Measurements from ENCODE around the gene ZIC1.

ZIC1 gene

DNA sequence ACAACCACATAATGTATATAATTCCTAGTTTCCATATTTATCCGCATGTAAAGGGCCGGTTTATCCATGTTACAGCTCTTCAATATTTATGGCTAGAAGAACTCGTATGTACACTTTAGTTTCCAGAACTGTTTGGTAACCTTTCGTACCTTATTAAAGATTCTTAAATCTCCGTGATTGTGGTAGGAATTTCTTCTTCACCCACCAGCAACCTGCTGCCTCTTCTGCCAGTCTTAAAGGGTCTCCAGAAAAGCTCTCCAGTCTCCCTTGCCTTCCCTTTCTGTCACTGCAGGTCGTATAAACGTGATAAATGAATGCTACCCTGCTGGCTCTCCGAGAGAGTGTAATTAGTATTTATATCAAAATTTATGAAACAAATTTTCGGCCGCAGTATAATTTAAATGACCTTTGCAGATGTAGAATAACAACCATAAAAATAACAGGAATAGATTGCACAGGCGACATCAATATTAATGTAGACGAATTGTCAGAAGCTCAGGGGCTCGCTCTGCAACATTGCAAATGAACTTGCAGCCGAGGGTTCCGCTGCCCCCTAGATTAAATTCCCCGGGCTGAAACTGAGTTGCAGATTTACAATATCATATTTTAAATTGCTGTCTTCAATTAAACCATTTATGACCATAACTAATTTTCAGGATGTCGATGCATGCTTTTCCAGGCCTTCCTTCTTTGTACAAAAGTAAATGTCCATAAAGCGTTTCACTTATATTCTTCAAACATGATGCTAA lies 5.4 kb downstream of the ZIC1 start:
- Histone ChIP-seq H3K4me3 (replicated peaks; ENCODE audit: insufficient read depth, low read length) (no peak overlapping the region), H3K27ac (replicated peaks) (no peak overlapping the region), H3K27me3 (ENCODE audit: insufficient read depth, poor library complexity, severe bottlenecking) (peaks cover 73% of the 10 kb centered on the region)
- no peak for TF ChIP-seq GABPA (IDR thresholded peaks at IDR 0.05; ENCODE audit: low read depth)
- TF ChIP-seq, protein P1, sequence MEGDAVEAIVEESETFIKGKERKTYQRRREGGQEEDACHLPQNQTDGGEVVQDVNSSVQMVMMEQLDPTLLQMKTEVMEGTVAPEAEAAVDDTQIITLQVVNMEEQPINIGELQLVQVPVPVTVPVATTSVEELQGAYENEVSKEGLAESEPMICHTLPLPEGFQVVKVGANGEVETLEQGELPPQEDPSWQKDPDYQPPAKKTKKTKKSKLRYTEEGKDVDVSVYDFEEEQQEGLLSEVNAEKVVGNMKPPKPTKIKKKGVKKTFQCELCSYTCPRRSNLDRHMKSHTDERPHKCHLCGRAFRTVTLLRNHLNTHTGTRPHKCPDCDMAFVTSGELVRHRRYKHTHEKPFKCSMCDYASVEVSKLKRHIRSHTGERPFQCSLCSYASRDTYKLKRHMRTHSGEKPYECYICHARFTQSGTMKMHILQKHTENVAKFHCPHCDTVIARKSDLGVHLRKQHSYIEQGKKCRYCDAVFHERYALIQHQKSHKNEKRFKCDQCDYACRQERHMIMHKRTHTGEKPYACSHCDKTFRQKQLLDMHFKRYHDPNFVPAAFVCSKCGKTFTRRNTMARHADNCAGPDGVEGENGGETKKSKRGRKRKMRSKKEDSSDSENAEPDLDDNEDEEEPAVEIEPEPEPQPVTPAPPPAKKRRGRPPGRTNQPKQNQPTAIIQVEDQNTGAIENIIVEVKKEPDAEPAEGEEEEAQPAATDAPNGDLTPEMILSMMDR (IDR thresholded peaks at IDR 0.05; ENCODE audit: insufficient read depth, low read length), result no peak
- TF ChIP-seq SPI1 (IDR thresholded peaks at IDR 0.05; ENCODE audit: borderline replicate concordance, low read depth), result no peak
- no peak for TF ChIP-seq REST (IDR thresholded peaks at IDR 0.05; ENCODE audit: insufficient replicate concordance, low read depth)
- no peak for DNase-seq (ENCODE audit: low read depth in 1 of 2, low spot score in 1 of 2)

GRCh38 chr3:147415286-147415685 lies 6.1 kb downstream of the ZIC1 start:
- no peak for TF ChIP-seq REST (IDR thresholded peaks at IDR 0.05; ENCODE audit: insufficient replicate concordance, low read depth)
- TF ChIP-seq, protein P1 (IDR thresholded peaks at IDR 0.05; ENCODE audit: insufficient read depth, low read length), result no peak
- TF ChIP-seq POLR2AphosphoS5 (IDR thresholded peaks at IDR 0.05; ENCODE audit: low read depth), result no peak
- TF ChIP-seq SPI1 (IDR thresholded peaks at IDR 0.05; ENCODE audit: borderline replicate concordance, low read depth), result no peak
- TF ChIP-seq GABPA (IDR thresholded peaks at IDR 0.05; ENCODE audit: low read depth), result no peak
- Histone ChIP-seq H3K4me3 (replicated peaks; ENCODE audit: insufficient read depth, low read length) (no peak overlapping the region), H3K27me3 (ENCODE audit: insufficient read depth, poor library complexity, severe bottlenecking) (peaks cover 76% of the 10 kb centered on the region), H3K27ac (replicated peaks) (no peak overlapping the region)
- no peak for DNase-seq (ENCODE audit: low read depth in 1 of 2, low spot score in 1 of 2)

DNA sequence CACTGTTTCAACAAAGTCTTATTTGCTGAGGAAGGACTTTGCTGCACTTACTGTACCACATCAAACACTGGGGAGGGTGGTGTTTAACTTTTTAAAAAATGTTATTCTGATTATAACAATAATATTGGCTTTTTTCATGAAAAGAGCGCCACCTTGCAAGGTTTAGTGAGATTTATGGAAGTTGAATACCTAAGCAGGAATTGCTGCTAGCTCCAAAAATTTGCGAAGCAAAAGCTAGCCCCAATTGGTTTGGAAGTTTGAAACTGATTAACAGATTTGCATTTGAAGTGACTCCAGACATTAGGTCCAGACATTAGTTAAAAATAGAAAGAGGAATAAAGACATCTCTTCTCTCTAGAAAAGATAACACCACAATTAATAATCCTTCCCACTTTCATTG lies 6.7 kb downstream of the ZIC1 start:
- Histone ChIP-seq H3K27ac (replicated peaks) (no peak overlapping the region), H3K4me3 (replicated peaks; ENCODE audit: insufficient read depth, low read length) (no peak overlapping the region), H3K27me3 (ENCODE audit: insufficient read depth, poor library complexity, severe bottlenecking) (peaks cover 75% of the 10 kb centered on the region)
- TF ChIP-seq POLR2AphosphoS5 (IDR thresholded peaks at IDR 0.05; ENCODE audit: low read depth) (no peak), REST (IDR thresholded peaks at IDR 0.05; ENCODE audit: insufficient replicate concordance, low read depth) (no peak), SPI1 (IDR thresholded peaks at IDR 0.05; ENCODE audit: borderline replicate concordance, low read depth) (no peak), GABPA (IDR thresholded peaks at IDR 0.05; ENCODE audit: low read depth) (no peak)
- TF ChIP-seq, protein P1 (IDR thresholded peaks at IDR 0.05; ENCODE audit: insufficient read depth, low read length), result no peak
- DNase-seq (ENCODE audit: low read depth in 1 of 2, low spot score in 1 of 2), result no peak
